ENCODE data around the gene TEAD1. TPM values are rescaled to one million over a fixed set of nuclear protein-coding genes. Genes with fewer than 3 reads are reported as not detected.

TEAD1 gene
- total and polyA plus RNA-seq, 10 of the 15 experiments (the other 5 are each of a cell fraction or from before 2014, with no cell fraction given): 0.01 to 0.59 (median 0.04) TPM; not detected in 6

GRCh38 chr11:12775955-12776354 lies 101.7 kb downstream of the TEAD1 start:
- intact Hi-C loops (cut with micrococcal nuclease; ENCODE audit: unreplicated experiment) (no loop called here), in situ Hi-C loops (cut with MboI) (no loop called here)
- FAIRE-seq (no peak), DNase-seq (ENCODE audit: low read depth, low spot score) (no peak), ATAC-seq (no peak)
- ChIA-PET SMC1A (ENCODE audit: uncharacterized antibody, unreplicated experiment) (no interaction called here), CTCF (no interaction called here), RAD21 (ENCODE audit: unreplicated experiment) (no interaction called here), POLR2A (no interaction called here)
- H3K36me3 ChIP-seq (ENCODE audit: control insufficient read depth in 2 of 2, insufficient read depth in 2 of 2, low read length in 1 of 2): no peaks in the 10 kb centered on the region
- H3K4me3 ChIP-seq: no peak overlapping the region
- TF ChIP-seq IRF3 (IDR thresholded peaks at IDR 0.05): no peak
- TF ChIP-seq ATF2 (IDR thresholded peaks at IDR 0.05; ENCODE audit: low read length): no peak
- BruUV-seq (replicated peaks): no TSS peak
- WGBS (ENCODE audit: insufficient coverage, insufficient replicate concordance, low lambda C conversion rate, missing lambda C conversion rate): 67% methylated on average over 10 of the region's 10 CpGs
- H2AFZ ChIP-seq (ENCODE audit: control insufficient read depth, low read depth, low read length): no peak overlapping the region
- H3K27ac ChIP-seq (ENCODE audit: control insufficient read depth, insufficient read depth): no peak overlapping the region
- H3K9me3 ChIP-seq (replicated peaks; ENCODE audit: control insufficient read depth, insufficient read depth, low read length): no peaks in the 10 kb centered on the region
- no peak overlapping the region for H3K4me2 ChIP-seq (ENCODE audit: control insufficient read depth, insufficient read depth)
- H3K9ac ChIP-seq (ENCODE audit: control insufficient read depth, insufficient read depth, low read length): no peak overlapping the region
- H4K20me1 ChIP-seq (ENCODE audit: control insufficient read depth, insufficient read depth): no peaks in the 10 kb centered on the region
- H3K79me2 ChIP-seq (ENCODE audit: control insufficient read depth, insufficient read depth, low read length): no peaks in the 10 kb centered on the region
- no peaks in the 10 kb centered on the region for H3K4me1 ChIP-seq (ENCODE audit: control insufficient read depth, insufficient read depth, low read length)
- H3K27me3 ChIP-seq (replicated peaks in 1 of 2; ENCODE audit: control insufficient read depth in 2 of 2, insufficient read depth in 2 of 2, low read length in 1 of 2): no peaks in the 10 kb centered on the region

- RAD21 ChIA-PET (ENCODE audit: unreplicated experiment): no interaction called here
- no peaks in the 10 kb centered on the region for H3K9me3 ChIP-seq (replicated peaks; ENCODE audit: control insufficient read depth, insufficient read depth, low read length)
- no peaks in the 10 kb centered on the region for H3K27me3 ChIP-seq (replicated peaks in 1 of 2; ENCODE audit: control insufficient read depth in 2 of 2, insufficient read depth in 2 of 2, low read length in 1 of 2)
- CTCF ChIA-PET: no interaction called here
- no peaks in the 10 kb centered on the region for H3K4me1 ChIP-seq (ENCODE audit: control insufficient read depth, insufficient read depth, low read length)
- no peak overlapping the region for H2AFZ ChIP-seq (ENCODE audit: control insufficient read depth, low read depth, low read length)
- SMC1A ChIA-PET (ENCODE audit: uncharacterized antibody, unreplicated experiment): no interaction called here
- no peaks in the 10 kb centered on the region for H3K79me2 ChIP-seq (ENCODE audit: control insufficient read depth, insufficient read depth, low read length)
- H3K4me3 ChIP-seq: no peak overlapping the region
- H3K36me3 ChIP-seq (ENCODE audit: control insufficient read depth in 2 of 2, insufficient read depth in 2 of 2, low read length in 1 of 2): no peaks in the 10 kb centered on the region
- TF ChIP-seq POLR2AphosphoS2 (IDR thresholded peaks at IDR 0.05; ENCODE audit: low read depth, low read length) (no peak), MAX (IDR thresholded peaks at IDR 0.05; ENCODE audit: low read depth, low read length) (no peak), ELK1 (IDR thresholded peaks at IDR 0.05; ENCODE audit: low read depth, low read length) (no peak), CREM (IDR thresholded peaks at IDR 0.05; ENCODE audit: low read depth) (no peak), ZNF622 (IDR thresholded peaks at IDR 0.05) (no peak)
- intact Hi-C loops (cut with micrococcal nuclease; ENCODE audit: unreplicated experiment): no loop called here
- H4K20me1 ChIP-seq (ENCODE audit: control insufficient read depth, insufficient read depth): no peaks in the 10 kb centered on the region
- H3K9ac ChIP-seq (ENCODE audit: control insufficient read depth, insufficient read depth, low read length): no peak overlapping the region
- ATAC-seq (no peak), FAIRE-seq (no peak), DNase-seq (ENCODE audit: low read depth, low spot score) (no peak)
- in situ Hi-C loops (cut with MboI): no loop called here
- POLR2A ChIA-PET: no interaction called here
- no TSS peak for BruUV-seq (replicated peaks)
- no peak overlapping the region for H3K4me2 ChIP-seq (ENCODE audit: control insufficient read depth, insufficient read depth)
- no peak overlapping the region for H3K27ac ChIP-seq (ENCODE audit: control insufficient read depth, insufficient read depth)
- 42% methylated on average over 5 of the region's 5 CpGs for WGBS (ENCODE audit: insufficient coverage, insufficient replicate concordance, low lambda C conversion rate, missing lambda C conversion rate)
Measured at GRCh38 chr11:12777208-12777874, 103.1 kb downstream of the TEAD1 start.
